PC-3 (cell line): Measurements from ENCODE around the gene MMP21. TPM values are rescaled to one million over a fixed set of nuclear protein-coding genes. Genes with fewer than 3 reads are reported as not detected.

Experiments
- ATAC-seq: fragments of 200-7000 bp; cut with Tn5 transposase; 2 replicates; pipeline ENCODE4 v1.9.1; 2020; ENCODE audit warnings: mild to moderate bottlenecking, moderate library complexity
- BruUV-seq: library from RNA; stranded (reverse); fragments of 400-500 nt; replicated peaks from 2 replicates; lab custom pipeline; 2021; lab: Mats Ljungman, UMichigan
- CTCF ChIA-PET: fragments of 300-600 bp; sonication (Branson Sonifier 250); formaldehyde crosslinking; loops from one replicate; lab custom pipeline; 2022; ENCODE audit warnings: antibody characterized with exemption; lab: Charles Lee
- POLR2A ChIA-PET: fragments of 300-600 bp; sonication (Branson Sonifier 250); formaldehyde crosslinking; loops from one replicate; lab custom pipeline; 2022; ENCODE audit warnings: antibody characterized with exemption; ENCODE audit not compliant: unreplicated experiment; lab: Charles Lee
- DNase-seq: peaks from one replicate; pipeline ENCODE4 v3.0.0-alpha.2; 2015
- H2AFZ ChIP-seq: fragments of 300-600 bp; sonication (generic); 2 replicates; pipeline ENCODE4 v1.6.0; 2016; ENCODE audit warnings: antibody characterized with exemption, low read length
- H3F3A ChIP-seq: fragments of 300-600 bp; sonication (generic); one replicate; pipeline ENCODE4 v1.6.0; 2017; ENCODE audit warnings: antibody characterized with exemption, low read length, control low read depth, mild to moderate bottlenecking; ENCODE audit not compliant: unreplicated experiment
- H3K27ac ChIP-seq: fragments of 300-600 bp; sonication (generic); 2 replicates; pipeline ENCODE4 v1.5.1; 2016; ENCODE audit warnings: mild to moderate bottlenecking, low read length
- H3K27me3 ChIP-seq: fragments of 300-600 bp; sonication (generic); 2 replicates; pipeline ENCODE4 v1.6.1; 2016; ENCODE audit warnings: low read length, mixed read lengths
- H3K36me3 ChIP-seq: fragments of 300-600 bp; sonication (generic); 2 replicates; pipeline ENCODE4 v1.6.1; 2016; ENCODE audit warnings: low read depth, mixed run types, low read length, mixed read lengths
- H3K4me1 ChIP-seq: fragments of 300-600 bp; sonication (generic); 2 replicates; pipeline ENCODE4 v1.5.1; 2016; ENCODE audit warnings: low read length; ENCODE audit not compliant: insufficient read depth
- H3K4me2 ChIP-seq: fragments of 300-600 bp; sonication (generic); 2 replicates; pipeline ENCODE4 v1.6.0; 2016; ENCODE audit warnings: low read length
- H3K4me3 ChIP-seq: fragments of 300-600 bp; sonication (generic); 2 replicates; pipeline ENCODE4 v1.5.1; 2016; ENCODE audit warnings: mild to moderate bottlenecking, low read length, mixed read lengths
- H3K79me2 ChIP-seq: fragments of 300-600 bp; sonication (generic); 2 replicates; pipeline ENCODE4 v1.6.1; 2017; ENCODE audit warnings: low read length, mixed read lengths
- H3K9ac ChIP-seq: fragments of 300-600 bp; sonication (generic); 2 replicates; pipeline ENCODE4 v1.6.0; 2016; ENCODE audit warnings: mild to moderate bottlenecking, low read length
- H3K9me2 ChIP-seq: fragments of 300-600 bp; sonication (generic); replicated peaks from 2 replicates; pipeline ENCODE4 v1.6.1; 2016; ENCODE audit warnings: mixed run types, low read length, mixed read lengths
- H3K9me3 ChIP-seq: fragments of 300-600 bp; sonication (generic); 2 replicates; pipeline ENCODE4 v1.6.1; 2016; ENCODE audit warnings: low read length, mixed read lengths
- H4K20me1 ChIP-seq: fragments of 300-600 bp; sonication (generic); 2 replicates; pipeline ENCODE4 v1.6.1; 2016; ENCODE audit warnings: low read length, mixed read lengths
- EZH2 ChIP-seq: fragments of 300-600 bp; sonication (generic); IDR thresholded peaks from one replicate; pipeline ENCODE4 v1.6.1; 2017; ENCODE audit warnings: antibody characterized with exemption, mild to moderate bottlenecking, low read length; ENCODE audit not compliant: unreplicated experiment
- EZH2phosphoT487 ChIP-seq: fragments of 300-600 bp; sonication (generic); IDR thresholded peaks from 2 replicates; pipeline ENCODE4 v1.6.1; 2018; ENCODE audit warnings: mild to moderate bottlenecking, antibody characterized with exemption, low read length, borderline replicate concordance
- intact Hi-C: fragments of 100-400 bp; cut with micrococcal nuclease; formaldehyde crosslinking; loops from 2 replicates; pipeline ENCODE4 v1.9.0; 2023
- total RNA-seq: library from RNA; depleted of rRNA; stranded (reverse); fragments of >200 nt; gene quantifications from 2 replicates; pipeline ENCODE4 v1.2.3, GENCODE V29; 2014
- TF ChIP-seq, protein P1 (sequence below): fragments of 300-600 bp; sonication (generic); conservative IDR thresholded peaks from 2 replicates; pipeline ENCODE4 v1.5.1; 2017; ENCODE audit warnings: antibody characterized with exemption, low read depth, mild to moderate bottlenecking, low read length

Gene MMP21
- total RNA-seq, 1 experiment from 2014 or later, result not detected

DNA sequence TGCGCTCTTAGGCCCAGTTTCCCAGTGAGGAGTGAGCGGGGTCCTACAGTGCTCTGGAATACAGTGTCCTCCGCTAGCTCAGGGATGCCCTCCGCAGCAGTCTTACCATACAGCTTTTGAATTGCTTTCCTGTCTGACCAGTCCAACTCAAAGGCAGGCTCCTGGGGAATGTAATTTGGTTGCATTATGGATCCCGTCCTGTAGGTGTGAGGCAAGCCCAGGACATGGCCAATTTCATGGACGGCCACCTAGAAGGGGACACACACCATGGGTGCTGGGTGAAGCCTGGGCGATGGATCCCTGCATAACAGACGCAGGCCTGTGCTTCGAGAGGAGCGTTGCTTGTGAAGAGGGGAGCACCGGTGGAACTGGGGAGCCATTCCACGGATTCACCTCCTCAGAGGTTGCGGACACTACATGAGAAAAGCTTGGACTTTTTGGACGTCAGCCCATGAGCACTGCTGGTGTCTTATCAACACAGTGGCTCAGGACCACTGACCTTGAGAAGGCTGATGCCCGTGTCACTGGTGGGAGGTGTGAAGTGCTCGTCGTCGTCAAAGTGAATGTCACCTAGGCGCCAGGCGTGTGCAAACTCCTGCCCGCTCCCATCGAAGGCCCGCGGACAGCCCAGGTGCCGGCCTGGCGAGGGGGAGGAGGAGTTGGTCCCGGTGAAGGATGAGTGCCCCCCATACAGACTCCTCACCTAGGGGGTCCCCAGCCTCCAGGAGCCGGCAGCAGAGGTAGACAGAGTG lies 3.3 kb downstream of the MMP21 start:
- BruUV-seq, result no TSS peak
- H3K27ac ChIP-seq, result no peak overlapping the region
- no peaks in the 10 kb centered on the region for H3K27me3 ChIP-seq
- H3K9me3 ChIP-seq, result no peaks in the 10 kb centered on the region
- ChIA-PET CTCF (no interaction called here), POLR2A (no interaction called here)
- TF ChIP-seq EZH2phosphoT487 (no peak), EZH2 (no peak)
- TF ChIP-seq, protein P1, sequence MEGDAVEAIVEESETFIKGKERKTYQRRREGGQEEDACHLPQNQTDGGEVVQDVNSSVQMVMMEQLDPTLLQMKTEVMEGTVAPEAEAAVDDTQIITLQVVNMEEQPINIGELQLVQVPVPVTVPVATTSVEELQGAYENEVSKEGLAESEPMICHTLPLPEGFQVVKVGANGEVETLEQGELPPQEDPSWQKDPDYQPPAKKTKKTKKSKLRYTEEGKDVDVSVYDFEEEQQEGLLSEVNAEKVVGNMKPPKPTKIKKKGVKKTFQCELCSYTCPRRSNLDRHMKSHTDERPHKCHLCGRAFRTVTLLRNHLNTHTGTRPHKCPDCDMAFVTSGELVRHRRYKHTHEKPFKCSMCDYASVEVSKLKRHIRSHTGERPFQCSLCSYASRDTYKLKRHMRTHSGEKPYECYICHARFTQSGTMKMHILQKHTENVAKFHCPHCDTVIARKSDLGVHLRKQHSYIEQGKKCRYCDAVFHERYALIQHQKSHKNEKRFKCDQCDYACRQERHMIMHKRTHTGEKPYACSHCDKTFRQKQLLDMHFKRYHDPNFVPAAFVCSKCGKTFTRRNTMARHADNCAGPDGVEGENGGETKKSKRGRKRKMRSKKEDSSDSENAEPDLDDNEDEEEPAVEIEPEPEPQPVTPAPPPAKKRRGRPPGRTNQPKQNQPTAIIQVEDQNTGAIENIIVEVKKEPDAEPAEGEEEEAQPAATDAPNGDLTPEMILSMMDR, result no peak
- ATAC-seq (0 out of 2 replicates have a peak, but pooled peaks have one; percentile 15), DNase-seq (no peak)
- no peak overlapping the region for H3K9ac ChIP-seq
- no peaks in the 10 kb centered on the region for H3K79me2 ChIP-seq
- H3K4me1 ChIP-seq, result no peaks in the 10 kb centered on the region
- no peaks in the 10 kb centered on the region for H3F3A ChIP-seq
- H2AFZ ChIP-seq, result no peak overlapping the region
- H3K4me3 ChIP-seq, result no peak overlapping the region
- no peaks in the 10 kb centered on the region for H4K20me1 ChIP-seq
- no peaks in the 10 kb centered on the region for H3K9me2 ChIP-seq
- intact Hi-C loops, result no loop called here
- no peaks in the 10 kb centered on the region for H3K36me3 ChIP-seq
- no peak overlapping the region for H3K4me2 ChIP-seq

DNA sequence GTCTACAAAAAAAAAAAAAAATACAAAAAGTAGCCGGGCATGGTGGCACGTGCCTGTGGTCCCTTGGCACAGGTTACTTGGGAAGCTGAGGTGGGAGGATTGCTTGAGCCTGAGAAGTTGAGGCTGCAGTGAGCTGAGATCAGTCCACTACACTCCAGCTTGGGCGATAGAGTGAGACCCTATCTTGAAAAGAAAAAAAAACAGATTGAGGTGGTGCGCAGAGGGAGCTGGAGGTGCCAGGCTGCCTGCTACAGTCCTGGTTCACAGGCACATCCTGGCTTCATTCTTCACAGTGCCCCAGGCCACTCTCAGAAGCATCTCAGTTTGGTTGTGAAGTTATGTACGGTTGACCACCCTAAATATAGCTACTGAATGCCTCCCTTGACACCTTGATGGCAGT lies 4.8 kb downstream of the MMP21 start:
- CTCF ChIA-PET, result no interaction called here
- Histone ChIP-seq H4K20me1 (no peaks in the 10 kb centered on the region), H3F3A (no peaks in the 10 kb centered on the region), H3K4me3 (no peak overlapping the region), H3K4me1 (no peaks in the 10 kb centered on the region), H3K27me3 (no peaks in the 10 kb centered on the region), H3K36me3 (no peaks in the 10 kb centered on the region), H3K9me3 (no peaks in the 10 kb centered on the region), H3K4me2 (no peak overlapping the region), H3K9me2 (no peaks in the 10 kb centered on the region), H2AFZ (no peak overlapping the region), H3K9ac (no peak overlapping the region), H3K79me2 (no peaks in the 10 kb centered on the region), H3K27ac (no peak overlapping the region)
- intact Hi-C loops, result no loop called here
- TF ChIP-seq EZH2phosphoT487 (no peak), EZH2 (no peak)
- TF ChIP-seq, protein P1, result no peak
- POLR2A ChIA-PET, result no interaction called here
- ATAC-seq (no peak), DNase-seq (no peak)
- no TSS peak for BruUV-seq

DNA sequence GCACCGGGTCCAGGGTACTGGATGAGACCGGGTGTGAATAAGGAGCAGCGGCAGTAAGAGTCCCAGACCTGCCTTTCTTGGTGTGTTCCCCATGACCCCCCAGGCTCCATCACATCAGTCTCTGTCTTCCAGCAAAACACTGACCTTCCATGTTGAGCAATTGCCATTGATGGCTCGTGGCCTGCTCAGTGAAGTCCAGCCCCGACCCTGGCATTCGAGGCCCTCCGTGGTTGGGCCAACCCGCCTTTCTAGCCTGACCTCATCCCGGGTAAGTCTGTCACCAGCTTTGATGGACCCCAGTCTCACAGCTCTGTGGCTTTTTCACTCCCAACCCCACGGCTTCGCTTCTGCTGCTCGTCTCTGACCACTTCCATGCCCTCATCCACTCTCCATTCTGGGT lies 6.4 kb downstream of the MMP21 start:
- Histone ChIP-seq H3K4me3 (no peak overlapping the region), H3K79me2 (no peaks in the 10 kb centered on the region), H3F3A (no peaks in the 10 kb centered on the region), H3K36me3 (peaks cover 10% of the 10 kb centered on the region; the same call in 1 of the 2 replicates), H3K9me3 (no peaks in the 10 kb centered on the region), H3K4me1 (no peaks in the 10 kb centered on the region), H3K9me2 (no peaks in the 10 kb centered on the region), H2AFZ (no peak overlapping the region), H3K9ac (no peak overlapping the region), H3K27me3 (no peaks in the 10 kb centered on the region), H3K4me2 (no peak overlapping the region), H4K20me1 (no peaks in the 10 kb centered on the region), H3K27ac (no peak overlapping the region)
- TF ChIP-seq EZH2phosphoT487, result no peak
- TF ChIP-seq EZH2, result no peak
- TF ChIP-seq, protein P1, result no peak
- no peak for ATAC-seq
- ChIA-PET POLR2A (no interaction called here), CTCF (no interaction called here)
- intact Hi-C loops, result no loop called here
- no peak for DNase-seq
- no TSS peak for BruUV-seq
